ENCODE data around the gene CACNB2.

GRCh38 chr10:18450298-18450697 lies 310.1 kb downstream of the CACNB2 start:
- TF ChIP-seq POLR2A (IDR thresholded peaks at IDR 0.05; ENCODE audit: low read depth, low read length), result no peak
- TF ChIP-seq, protein P1, sequence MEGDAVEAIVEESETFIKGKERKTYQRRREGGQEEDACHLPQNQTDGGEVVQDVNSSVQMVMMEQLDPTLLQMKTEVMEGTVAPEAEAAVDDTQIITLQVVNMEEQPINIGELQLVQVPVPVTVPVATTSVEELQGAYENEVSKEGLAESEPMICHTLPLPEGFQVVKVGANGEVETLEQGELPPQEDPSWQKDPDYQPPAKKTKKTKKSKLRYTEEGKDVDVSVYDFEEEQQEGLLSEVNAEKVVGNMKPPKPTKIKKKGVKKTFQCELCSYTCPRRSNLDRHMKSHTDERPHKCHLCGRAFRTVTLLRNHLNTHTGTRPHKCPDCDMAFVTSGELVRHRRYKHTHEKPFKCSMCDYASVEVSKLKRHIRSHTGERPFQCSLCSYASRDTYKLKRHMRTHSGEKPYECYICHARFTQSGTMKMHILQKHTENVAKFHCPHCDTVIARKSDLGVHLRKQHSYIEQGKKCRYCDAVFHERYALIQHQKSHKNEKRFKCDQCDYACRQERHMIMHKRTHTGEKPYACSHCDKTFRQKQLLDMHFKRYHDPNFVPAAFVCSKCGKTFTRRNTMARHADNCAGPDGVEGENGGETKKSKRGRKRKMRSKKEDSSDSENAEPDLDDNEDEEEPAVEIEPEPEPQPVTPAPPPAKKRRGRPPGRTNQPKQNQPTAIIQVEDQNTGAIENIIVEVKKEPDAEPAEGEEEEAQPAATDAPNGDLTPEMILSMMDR (IDR thresholded peaks at IDR 0.05; ENCODE audit: extremely low read depth in 1 of 2, insufficient read depth in 1 of 2, low read depth in 1 of 2, low read length in 2 of 2), result no peak

Measured in endothelial cell of umbilical vein (primary cell).